Prostate gland (tissue), 2 donors: Measurements from ENCODE around the gene MAFG. TPM values are rescaled to one million over a fixed set of nuclear protein-coding genes. Genes with fewer than 3 reads are reported as not detected.

Experiments
- DNase-seq: peaks from one replicate; pipeline ENCODE4 v3.0.0-alpha.2; 2019; ENCODE audit warnings: low spot score
- H3K27ac ChIP-seq, 2 donors: fragments of 200-600 bp; sonication (generic); 2 replicates each; pipeline ENCODE4 v1.5.1; 2017 to 2019
- H3K27me3 ChIP-seq: fragments of 200-600 bp; sonication (generic); replicated peaks from 2 replicates; pipeline ENCODE4 v1.5.1; 2019; ENCODE audit not compliant: insufficient read depth
- H3K36me3 ChIP-seq, 2 donors: fragments of 200-600 bp; sonication (generic); 1 replicate in 1 of 2; 2 replicates in 1 of 2; pipeline versions ENCODE4 v1.5.1 to v1.8.1; 2017 to 2019
- H3K4me1 ChIP-seq: fragments of 200-600 bp; sonication (generic); replicated peaks from 2 replicates; pipeline ENCODE4 v1.5.1; 2019
- H3K4me3 ChIP-seq, 2 donors: fragments of 200-600 bp; sonication (generic); 2 replicates each; pipeline ENCODE4 v1.5.1; 2017 to 2019
- H3K9me3 ChIP-seq: fragments of 200-600 bp; sonication (generic); 2 replicates; pipeline ENCODE4 v1.5.1; 2017
- CTCF ChIP-seq, 4 experiments: fragments of 200-600 bp in 2 of 4; fragments of 450-650 bp in 2 of 4; sonication (generic) in 2 of 4; IDR thresholded peaks; 1 replicate in 3 of 4; 2 replicates in 1 of 4; pipeline ENCODE4 v1.5.1; 2016 to 2019; ENCODE audit warnings: antibody characterized with exemption in 4 of 4, mild to moderate bottlenecking in 2 of 4, moderate library complexity in 2 of 4
- POLR2A ChIP-seq: fragments of 450-650 bp; IDR thresholded peaks from one replicate; pipeline ENCODE4 v1.6.1; 2016; ENCODE audit warnings: antibody characterized with exemption, mild to moderate bottlenecking
- POLR2AphosphoS5 ChIP-seq: sonication (generic); formaldehyde crosslinking; IDR thresholded peaks from one replicate; pipeline ENCODE4 v1.6.1; 2017; ENCODE audit warnings: antibody characterized with exemption
- WGBS: methylation state at CpG from one replicate; pipeline ENCODE4 v1.1.5; 2018; 5-methylcytosine and 5-hydroxymethylcytosine counted together
- intact Hi-C: fragments of 100-400 bp; cut with DNase I; formaldehyde crosslinking; loops from one replicate; pipeline ENCODE4 v1.14.2; 2022
- total RNA-seq, 2 donors: library from RNA; depleted of rRNA; stranded (reverse); fragments of >200 nt; gene quantifications; one replicate each; pipeline ENCODE4 v1.1.0, GENCODE V29; 2016

The MAFG gene
- 10 to 100 TPM; 11.3 to 27.7 TPM for total RNA-seq

GRCh38 chr17:81927653-81928543, at the start of gene MAFG:
Gene MAFG, minus strand, starts transcription at chr17:81927735. Its CDS starts 4,550 bp downstream, at chr17:81923185.
- Histone ChIP-seq H3K4me1 (peaks cover 22% of the 10 kb centered on the region), H3K27me3 (no peaks in the 10 kb centered on the region), H3K4me3 (peak within 1 kb of the TSS; percentile 89 to 98), H3K27ac (peak within 1 kb of the TSS; percentile 83 to 85), H3K9me3 (no peaks in the 10 kb centered on the region), H3K36me3 (no peaks in the 10 kb centered on the region)
- intact Hi-C loops: no loop called here
- DNase-seq: peak; percentile 90
- TF ChIP-seq POLR2A: peak; percentile 72
- peak; percentile 93 for TF ChIP-seq POLR2AphosphoS5
- TF ChIP-seq CTCF (IDR thresholded peaks at IDR 0.05): peak in 2 of 4 experiments; percentile 26 to 54
- WGBS: under 1% methylated on average over 56 of the region's 98 CpGs

GRCh38 chr17:81976332-81977210, 49.0 kb upstream of the MAFG start:
- Histone ChIP-seq H3K36me3 (no peaks in the 10 kb centered on the region), H3K27ac (peak overlapping the region; percentile 75 to 94), H3K4me1 (peaks cover 4% of the 10 kb centered on the region), H3K9me3 (no peaks in the 10 kb centered on the region), H3K4me3 (peak overlapping the region; percentile 87 to 90), H3K27me3 (no peaks in the 10 kb centered on the region)
- no peak for DNase-seq
- WGBS: 22% methylated on average over 30 of the region's 30 CpGs
- intact Hi-C loops: no loop called here
- TF ChIP-seq POLR2AphosphoS5 (no peak), POLR2A (no peak), CTCF (IDR thresholded peaks at IDR 0.05) (no peak)

GRCh38 chr17:81973432-81973831, 45.9 kb upstream of the MAFG start:
- Histone ChIP-seq H3K27ac (no peak overlapping the region), H3K36me3 (no peaks in the 10 kb centered on the region), H3K4me3 (no peak overlapping the region), H3K27me3 (no peaks in the 10 kb centered on the region), H3K4me1 (peaks cover under 1% of the 10 kb centered on the region), H3K9me3 (no peaks in the 10 kb centered on the region)
- no peak for DNase-seq
- intact Hi-C loops: no loop called here
- no peak for TF ChIP-seq POLR2A
- no peak for TF ChIP-seq CTCF (IDR thresholded peaks at IDR 0.05)
- no peak for TF ChIP-seq POLR2AphosphoS5

GRCh38 chr17:81968850-81969812, 41.6 kb upstream of the MAFG start:
- intact Hi-C loops: loop anchor here (10.0 kb wide), 1 partner anchor 186 kb away; no protein-coding TSS in a partner anchor
- H3K27ac ChIP-seq: no peak overlapping the region
- peaks cover 3% of the 10 kb centered on the region for H3K4me1 ChIP-seq
- no peak for TF ChIP-seq CTCF (IDR thresholded peaks at IDR 0.05)
- no peak for TF ChIP-seq POLR2AphosphoS5
- no peak for TF ChIP-seq POLR2A
- WGBS: 85% methylated on average over 12 of the region's 12 CpGs
- DNase-seq: no peak
- no peak overlapping the region for H3K4me3 ChIP-seq
- no peaks in the 10 kb centered on the region for H3K9me3 ChIP-seq
- no peaks in the 10 kb centered on the region for H3K36me3 ChIP-seq
- no peaks in the 10 kb centered on the region for H3K27me3 ChIP-seq
